Small intestine (tissue), 7 donors: Measurements from ENCODE around the gene WDR70. TPM values are rescaled to one million over a fixed set of nuclear protein-coding genes. Genes with fewer than 3 reads are reported as not detected.

Experiments used
- DNase-seq, 2 donors: peaks; one replicate each; pipeline versions ENCODE4 v3.0.0 to v3.0.0-alpha.2; 2013
- FAIRE-seq: peaks from 2 replicates; lab custom pipeline; 2012; peaks lifted over from hg19 to GRCh38; lab: Jason Lieb, UNC
- H3K27ac ChIP-seq, 3 donors: one replicate each; pipeline ENCODE4 v1.5.1; 2013; ENCODE audit warnings: low read length in 2 of 3, mild to moderate bottlenecking in 2 of 3, control low read depth in 1 of 3, inconsistent platforms in 1 of 3, low read depth in 1 of 3, moderate library complexity in 1 of 3
- H3K27me3 ChIP-seq, 3 donors: one replicate each; pipeline ENCODE4 v1.6.1; 2013; ENCODE audit warnings: low read length in 3 of 3, inconsistent platforms in 1 of 3; ENCODE audit not compliant: control insufficient read depth in 3 of 3, insufficient read depth in 3 of 3
- H3K36me3 ChIP-seq, 3 donors: one replicate each; pipeline ENCODE4 v1.6.1; 2013; ENCODE audit warnings: low read length in 3 of 3, inconsistent platforms in 1 of 3, low read depth in 1 of 3, mild to moderate bottlenecking in 1 of 3, moderate library complexity in 1 of 3; ENCODE audit not compliant: control insufficient read depth in 3 of 3, insufficient read depth in 2 of 3
- H3K4me1 ChIP-seq, 3 donors: one replicate each; pipeline ENCODE4 v1.6.1; 2013; ENCODE audit warnings: low read length in 2 of 3, inconsistent platforms in 1 of 3, low read depth in 1 of 3, mild to moderate bottlenecking in 1 of 3, moderate library complexity in 1 of 3; ENCODE audit not compliant: control insufficient read depth in 3 of 3, insufficient read depth in 2 of 3
- H3K4me3 ChIP-seq, 3 donors: one replicate each; pipeline ENCODE4 v1.5.1; 2013; ENCODE audit warnings: low read length in 3 of 3, control low read depth in 1 of 3, inconsistent platforms in 1 of 3, low read depth in 1 of 3, mild to moderate bottlenecking in 1 of 3, moderate library complexity in 1 of 3
- H3K9me3 ChIP-seq, 2 donors: one replicate each; pipeline ENCODE4 v1.6.1; 2013; ENCODE audit warnings: low read depth in 1 of 2, low read length in 1 of 2; ENCODE audit not compliant: control insufficient read depth in 2 of 2, insufficient read depth in 1 of 2
- WGBS, 3 donors: extraction: QIAGEN DNeasy Blood & Tissue Kit; methylation state at CpG; one replicate each; pipeline ENCODE4 v1.1.7; 2013; 5-methylcytosine and 5-hydroxymethylcytosine counted together
- polyA plus RNA-seq, 4 donors: library from polyadenylated mRNA; stranded (reverse) in 3 of 4; unstranded in 1 of 4; fragments of 200-250 nt in 3 of 4; fragments of 120-200 nt in 1 of 4; gene quantifications; one replicate each; pipeline versions ENCODE4 v1.2.1 to v1.2.3, GENCODE V29; 2013
- donor health status: healthy with polysubstance abuse.
- donor health status: control.
- donor health status: control.
- donor health status: Bipolar disorder and iron deficiency.
- donor health status: healthy.

The WDR70 gene
- polyA plus RNA-seq, 4 donors = 13.2 to 24.6 (median 15.8) TPM

DNA sequence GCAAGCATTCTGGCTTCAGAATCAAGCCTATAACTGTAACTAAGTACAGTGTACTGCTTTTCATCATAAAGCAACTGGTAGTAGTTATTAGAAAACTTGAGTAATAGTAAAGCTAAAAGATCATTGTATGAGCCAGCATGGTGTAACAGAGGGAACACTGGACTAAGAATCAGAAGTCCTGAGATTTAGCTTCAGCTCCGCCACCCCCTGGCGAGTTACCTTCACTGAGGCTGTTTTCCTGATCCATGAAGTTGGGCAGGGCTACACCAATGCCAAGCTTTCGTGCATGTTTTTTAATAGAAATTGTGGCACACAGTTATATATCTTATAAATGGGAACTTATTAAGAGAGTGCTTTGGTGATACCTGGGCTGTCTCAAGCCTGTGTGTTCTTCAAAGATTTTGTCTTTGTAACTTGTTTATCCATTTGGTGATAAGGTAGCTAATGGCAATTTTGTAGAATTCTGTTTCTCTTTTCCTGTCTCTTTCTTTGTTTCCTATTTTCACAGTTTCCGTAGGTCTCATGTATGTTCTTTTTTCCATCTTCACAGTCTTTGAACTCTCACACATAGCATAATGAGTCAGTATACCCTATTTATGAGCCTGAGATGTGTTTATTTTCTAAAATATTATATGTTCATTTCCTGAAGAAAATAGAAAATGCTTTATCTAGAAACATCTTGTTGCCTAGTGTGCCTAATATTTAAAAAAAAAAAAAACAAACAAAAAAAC is 358.4 kb downstream of the WDR70 start:
- H3K9me3 ChIP-seq = no peaks in the 10 kb centered on the region
- FAIRE-seq (no peak), DNase-seq (no peak)
- H3K27me3 ChIP-seq = no peaks in the 10 kb centered on the region
- no peak overlapping the region for H3K4me3 ChIP-seq
- peaks cover 0 to 2% (median 0%) of the 10 kb centered on the region in 3 donors for H3K36me3 ChIP-seq
- peaks cover 0 to 4% (median 2%) of the 10 kb centered on the region in 3 donors for H3K4me1 ChIP-seq
- no peak overlapping the region for H3K27ac ChIP-seq
- 92 to 96% (median 95%) methylated on average over 4 of the region's 4 CpGs for WGBS, 3 donors

DNA sequence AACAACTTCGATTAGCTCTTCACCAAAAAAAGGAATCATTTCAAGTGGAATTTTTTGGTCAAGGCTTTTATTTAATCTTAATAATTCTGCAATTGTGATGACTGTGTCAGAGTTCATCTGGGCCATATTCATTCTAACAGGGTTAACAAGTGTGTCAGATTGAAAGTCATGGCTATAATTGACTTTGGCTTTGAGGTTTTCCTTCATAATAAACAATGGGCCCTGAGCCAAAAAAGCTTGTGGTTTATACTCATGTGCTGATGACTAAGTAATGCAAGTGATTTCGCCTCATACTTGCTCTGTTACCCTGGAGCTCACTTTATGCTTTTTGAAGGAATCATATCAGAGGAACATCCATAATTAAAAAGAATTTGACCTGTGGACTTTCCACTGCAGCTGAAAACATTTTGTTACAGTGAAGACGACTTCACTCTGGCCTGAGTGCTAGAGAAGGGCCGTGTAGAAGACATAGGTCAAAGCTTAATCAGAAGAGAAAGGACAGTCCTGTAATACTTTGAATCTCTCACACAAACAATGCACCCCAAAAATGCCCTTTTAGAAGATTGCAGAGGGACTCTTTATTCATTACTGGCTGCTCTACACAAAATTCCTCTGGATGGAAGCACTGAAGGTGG is 359.1 kb downstream of the WDR70 start:
- Histone ChIP-seq H3K9me3 (peaks cover 0 to 3% of the 10 kb centered on the region in 2 donors), H3K36me3 (peaks cover 0 to 6% (median 0%) of the 10 kb centered on the region in 3 donors), H3K27me3 (no peaks in the 10 kb centered on the region), H3K4me3 (no peak overlapping the region), H3K4me1 (peaks cover 0 to 4% (median 2%) of the 10 kb centered on the region in 3 donors), H3K27ac (peak overlapping the region in 1 of 3 donors; percentile 9)
- peak; percentile 33 for FAIRE-seq
- peak; percentile 65 to 88 for DNase-seq
- 13 to 31% (median 15%) methylated on average over 4 of the region's 4 CpGs for WGBS, 3 donors

DNA sequence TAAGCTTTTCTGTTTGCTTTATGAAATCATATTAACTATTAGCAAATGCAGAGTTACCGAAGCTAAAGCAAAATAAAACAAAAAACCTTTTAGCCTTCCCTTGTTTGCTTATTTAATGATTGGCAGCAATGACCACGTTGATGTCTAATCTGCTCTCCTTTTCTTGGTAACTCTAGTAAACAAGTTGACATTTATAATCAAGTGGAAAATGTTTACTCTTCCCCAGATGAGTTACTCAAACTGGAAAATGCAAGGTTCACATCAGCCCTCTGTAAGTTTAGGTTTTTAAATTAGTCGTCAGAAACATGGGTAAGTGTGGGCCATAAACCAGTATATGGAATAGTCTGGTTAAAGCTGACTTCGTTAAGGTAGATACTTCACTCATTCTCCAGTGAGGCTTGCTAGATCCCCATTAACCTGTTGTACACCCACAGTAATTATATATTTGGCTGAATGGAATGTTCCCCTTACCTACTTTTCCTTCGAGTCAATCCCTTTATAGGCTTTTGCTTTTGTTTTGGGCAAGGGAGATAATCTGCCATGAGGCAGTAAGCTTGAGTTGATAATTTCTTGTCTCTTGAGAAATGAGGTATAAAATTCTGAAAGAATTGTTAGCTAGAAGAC is 359.9 kb downstream of the WDR70 start:
- peaks cover 0 to 7% of the 10 kb centered on the region in 2 donors for H3K9me3 ChIP-seq
- no peak overlapping the region for H3K4me3 ChIP-seq
- 75 to 83% (median 78%) methylated on average over 5 of the region's 5 CpGs for WGBS, 3 donors
- no peak overlapping the region for H3K27ac ChIP-seq
- FAIRE-seq (no peak), DNase-seq (no peak)
- peaks cover 0 to 14% (median 0%) of the 10 kb centered on the region in 3 donors for H3K36me3 ChIP-seq
- peaks cover 0 to 4% (median 2%) of the 10 kb centered on the region in 3 donors for H3K4me1 ChIP-seq
- no peaks in the 10 kb centered on the region for H3K27me3 ChIP-seq

- no peak for FAIRE-seq
- no peak for DNase-seq
- Histone ChIP-seq H3K27ac (no peak overlapping the region), H3K27me3 (no peaks in the 10 kb centered on the region), H3K36me3 (peaks cover 0 to 14% (median 0%) of the 10 kb centered on the region in 3 donors), H3K4me3 (no peak overlapping the region), H3K4me1 (peaks cover 0 to 4% (median 2%) of the 10 kb centered on the region in 3 donors), H3K9me3 (peaks cover 0 to 9% of the 10 kb centered on the region in 2 donors)
- 62 to 72% (median 71%) methylated on average over 2 of the region's 2 CpGs for WGBS, 3 donors
Measured at GRCh38 chr5:37739817-37740261, 360.7 kb downstream of the WDR70 start.

DNA sequence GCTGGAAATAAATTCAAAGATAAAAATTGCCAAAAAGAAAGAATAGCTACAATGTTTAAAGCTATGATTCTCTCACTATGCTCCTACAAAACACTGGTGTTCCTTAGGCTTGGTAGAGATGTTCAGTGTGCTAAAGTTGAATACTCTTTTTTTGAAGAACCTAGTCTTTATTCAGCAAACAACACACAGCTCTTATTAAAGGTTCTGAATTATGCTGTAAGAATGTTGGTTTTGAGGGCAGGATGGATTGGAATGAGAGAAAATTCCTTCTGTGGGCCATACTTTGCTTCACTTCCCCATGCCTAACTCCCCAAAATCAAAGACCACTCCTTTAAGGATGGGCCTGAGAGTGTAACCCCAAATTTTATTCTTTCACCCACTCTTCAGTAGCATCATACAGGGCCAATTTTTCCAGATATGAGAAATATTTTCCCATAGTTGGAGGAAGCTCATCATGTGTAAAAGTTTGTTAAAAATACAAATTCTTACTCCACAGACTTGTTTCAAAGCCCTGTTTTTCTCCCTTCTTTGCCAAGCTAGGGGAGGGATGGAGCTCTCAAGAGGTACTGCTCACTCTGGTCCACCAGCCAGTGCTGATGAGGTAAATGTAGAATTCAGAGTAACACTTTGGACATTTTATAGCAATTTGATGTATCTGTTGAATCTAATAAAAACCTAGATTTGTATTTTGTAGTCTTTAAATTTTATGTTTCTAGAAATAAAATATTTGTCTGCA is 361.4 kb downstream of the WDR70 start:
- no peak overlapping the region for H3K27ac ChIP-seq
- DNase-seq = no peak
- no peaks in the 10 kb centered on the region for H3K27me3 ChIP-seq
- FAIRE-seq = no peak
- H3K36me3 ChIP-seq = peaks cover 0 to 14% (median 0%) of the 10 kb centered on the region in 3 donors
- peaks cover 0 to 11% of the 10 kb centered on the region in 2 donors for H3K9me3 ChIP-seq
- H3K4me3 ChIP-seq = no peak overlapping the region
- peaks cover 0 to 4% (median 2%) of the 10 kb centered on the region in 3 donors for H3K4me1 ChIP-seq

DNA sequence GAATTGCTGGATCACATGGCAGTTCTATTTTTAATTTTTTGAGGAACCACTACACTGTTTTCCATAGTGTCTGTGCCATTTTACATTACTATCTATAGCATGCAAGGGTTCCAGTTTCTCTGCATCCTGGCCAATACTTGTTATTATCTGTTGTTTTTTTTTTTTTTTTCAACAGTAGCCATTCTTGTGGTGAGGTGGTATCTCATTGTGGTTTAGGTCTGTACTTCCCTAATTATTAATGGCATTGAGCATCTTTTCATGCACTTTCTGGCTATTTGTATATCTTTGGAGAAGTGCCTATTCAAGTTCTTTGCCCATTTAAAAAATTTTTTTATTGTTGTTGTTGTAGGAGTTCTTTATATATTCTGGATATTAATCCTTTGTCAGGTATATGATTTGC is 363.0 kb downstream of the WDR70 start:
- no peak overlapping the region for H3K27ac ChIP-seq
- no peak overlapping the region for H3K4me3 ChIP-seq
- H3K9me3 ChIP-seq = peaks cover 0 to 11% of the 10 kb centered on the region in 2 donors
- FAIRE-seq (no peak), DNase-seq (no peak)
- peaks cover 0 to 12% (median 0%) of the 10 kb centered on the region in 3 donors for H3K36me3 ChIP-seq
- peaks cover 0 to 4% (median 2%) of the 10 kb centered on the region in 3 donors for H3K4me1 ChIP-seq
- H3K27me3 ChIP-seq = no peaks in the 10 kb centered on the region

DNA sequence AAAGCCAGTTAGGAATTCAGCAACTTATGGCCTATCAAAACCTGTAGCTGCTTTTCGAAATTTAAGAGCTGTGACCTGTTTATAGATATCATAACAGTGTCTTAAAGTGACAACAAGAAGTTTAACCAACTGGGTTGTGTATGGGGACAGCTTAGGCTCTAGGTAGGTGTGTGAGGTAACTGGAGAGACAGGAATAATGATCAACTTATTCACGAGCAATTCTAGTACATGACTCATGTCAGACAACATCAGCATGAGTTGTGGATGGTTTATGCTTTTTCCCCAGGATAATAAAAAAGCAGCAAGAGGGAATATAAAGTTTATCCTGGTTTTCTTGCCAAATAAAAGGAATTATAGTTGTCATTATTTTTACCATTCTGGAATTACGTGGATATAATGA is 372.1 kb downstream of the WDR70 start:
- H3K27me3 ChIP-seq = no peaks in the 10 kb centered on the region
- H3K9me3 ChIP-seq = no peaks in the 10 kb centered on the region
- no peak overlapping the region for H3K27ac ChIP-seq
- DNase-seq (no peak), FAIRE-seq (no peak)
- no peak overlapping the region for H3K4me3 ChIP-seq
- peaks cover 0 to 2% (median 0%) of the 10 kb centered on the region in 3 donors for H3K36me3 ChIP-seq
- 77 to 82% (median 78%) methylated on average over 3 of the region's 3 CpGs for WGBS, 3 donors
- H3K4me1 ChIP-seq = no peaks in the 10 kb centered on the region

DNA sequence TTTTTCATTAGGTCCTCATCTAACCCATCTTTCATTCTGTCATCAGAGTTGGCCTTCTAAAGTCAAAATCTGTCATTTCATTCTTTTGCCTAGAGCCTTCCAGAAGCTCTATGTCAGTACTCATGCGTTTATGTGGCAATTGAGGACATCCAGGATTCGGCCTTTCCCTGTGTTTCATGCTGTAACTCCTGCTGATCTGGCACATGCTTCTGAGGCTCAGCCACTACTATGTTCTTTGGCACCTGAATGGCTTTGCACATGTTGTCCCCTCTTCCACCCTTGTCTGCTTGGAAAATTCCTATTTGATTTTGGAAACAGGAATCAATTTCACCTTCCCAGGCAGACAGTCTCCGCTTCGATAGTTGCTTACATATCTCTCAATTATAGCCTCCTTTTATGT is 375.9 kb downstream of the WDR70 start:
- Histone ChIP-seq H3K9me3 (peaks cover 0 to 4% of the 10 kb centered on the region in 2 donors), H3K27ac (no peak overlapping the region), H3K4me1 (no peaks in the 10 kb centered on the region), H3K36me3 (peaks cover 0 to 2% (median 0%) of the 10 kb centered on the region in 3 donors), H3K4me3 (no peak overlapping the region), H3K27me3 (no peaks in the 10 kb centered on the region)
- no peak for FAIRE-seq
- WGBS, 3 donors = 87 to 95% (median 93%) methylated on average over 4 of the region's 4 CpGs
- DNase-seq = no peak
